ENCODE measurements around the gene KCNIP1.

- TF ChIP-seq CTCF (IDR thresholded peaks at IDR 0.05) (no peak), POLR2AphosphoS5 (IDR thresholded peaks at IDR 0.05) (no peak)
These were observed 235.0 kb downstream of the KCNIP1 start for GRCh38 chr5:170738840-170739239.

Data from transverse colon (tissue), 4 donors.